ENCODE measurements around the gene IGF2BP2. TPM values are rescaled to one million over a fixed set of nuclear protein-coding genes. Genes with fewer than 3 reads are reported as not detected.
"Not testable (repeated sequence)": the region's sequence is repeated elsewhere in the genome, so short reads cannot be mapped to it uniquely, and the experiment has no call there.

IGF2BP2 gene
- total RNA-seq, 1 experiment from 2014 or later: 0.67 TPM

DNA sequence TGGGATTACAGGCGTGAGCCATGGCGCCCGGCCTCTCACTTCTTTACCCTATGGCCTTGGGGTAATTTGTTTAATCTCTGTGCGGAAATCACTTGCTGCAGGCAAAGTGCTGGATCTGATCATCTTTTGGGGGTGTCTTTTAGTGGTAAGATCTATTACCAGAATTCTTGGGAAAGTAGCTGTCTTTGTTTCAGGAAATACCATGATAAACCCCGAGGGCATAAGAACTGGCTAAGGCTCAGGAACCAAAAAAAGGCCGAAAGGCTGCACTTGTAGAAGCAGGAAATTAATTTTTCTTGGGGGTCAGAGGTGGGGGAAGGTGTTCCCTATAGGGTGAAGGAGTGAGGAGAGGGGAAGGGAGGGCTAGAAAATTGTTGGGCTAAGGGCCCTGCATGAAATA, 22.7 kb upstream of the IGF2BP2 start:
- H3K36me3 ChIP-seq (ENCODE audit: insufficient read depth, low read length): no peaks in the 10 kb centered on the region
- H3K27me3 ChIP-seq (ENCODE audit: low read length): no peaks in the 10 kb centered on the region
- H3K4me2 ChIP-seq (ENCODE audit: low read depth, low read length, poor library complexity, severe bottlenecking): no peak overlapping the region
- no peaks in the 10 kb centered on the region for H4K20me1 ChIP-seq (ENCODE audit: insufficient read depth, low read depth, low read length)
- no peak overlapping the region for H3K4me3 ChIP-seq (ENCODE audit: low read length)
- DNase-seq: no peak
- no peak overlapping the region for H2AFZ ChIP-seq (ENCODE audit: low read length)
- no peaks in the 10 kb centered on the region for H3K9me3 ChIP-seq (ENCODE audit: low read length)
- no peak overlapping the region for H3K27ac ChIP-seq (ENCODE audit: low read length)
- H3K79me2 ChIP-seq (ENCODE audit: low read length): no peaks in the 10 kb centered on the region
- H3K4me1 ChIP-seq (ENCODE audit: low read length): no peaks in the 10 kb centered on the region
- H3K9ac ChIP-seq (ENCODE audit: low read length): no peak overlapping the region
- H3K9me2 ChIP-seq (replicated peaks; ENCODE audit: insufficient read depth, low read length): no peaks in the 10 kb centered on the region

DNA sequence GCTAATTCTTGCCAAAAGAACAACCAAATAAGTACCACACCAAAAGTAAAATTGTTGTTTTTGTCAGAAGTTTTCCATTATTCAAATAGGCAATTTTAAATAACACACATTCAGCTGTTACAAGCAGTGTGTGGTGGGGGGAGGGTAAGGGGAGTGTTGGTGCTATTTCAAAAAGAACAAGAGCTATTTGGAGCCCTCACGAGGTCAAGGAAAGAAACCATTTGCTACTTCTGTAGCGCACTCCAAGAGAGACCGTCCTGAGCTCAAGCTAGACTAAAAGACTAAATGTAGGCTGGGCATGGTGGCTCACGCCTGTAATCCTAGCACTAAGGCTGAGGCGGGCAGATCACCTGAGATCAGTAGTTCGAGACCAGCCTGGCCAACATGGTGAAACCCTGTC, 21.2 kb upstream of the IGF2BP2 start:
- H3K9me3 ChIP-seq (ENCODE audit: low read length): no peaks in the 10 kb centered on the region
- H3K4me1 ChIP-seq (ENCODE audit: low read length): no peaks in the 10 kb centered on the region
- DNase-seq: no peak
- H4K20me1 ChIP-seq (ENCODE audit: insufficient read depth, low read depth, low read length): no peaks in the 10 kb centered on the region
- no peaks in the 10 kb centered on the region for H3K27me3 ChIP-seq (ENCODE audit: low read length)
- no peaks in the 10 kb centered on the region for H3K36me3 ChIP-seq (ENCODE audit: insufficient read depth, low read length)
- H3K27ac ChIP-seq (ENCODE audit: low read length): no peak overlapping the region
- H2AFZ ChIP-seq (ENCODE audit: low read length): no peak overlapping the region
- no peaks in the 10 kb centered on the region for H3K79me2 ChIP-seq (ENCODE audit: low read length)
- no peak overlapping the region for H3K4me3 ChIP-seq (ENCODE audit: low read length)
- no peaks in the 10 kb centered on the region for H3K9me2 ChIP-seq (replicated peaks; ENCODE audit: insufficient read depth, low read length)
- no peak overlapping the region for H3K4me2 ChIP-seq (ENCODE audit: low read depth, low read length, poor library complexity, severe bottlenecking)
- no peak overlapping the region for H3K9ac ChIP-seq (ENCODE audit: low read length)

DNA sequence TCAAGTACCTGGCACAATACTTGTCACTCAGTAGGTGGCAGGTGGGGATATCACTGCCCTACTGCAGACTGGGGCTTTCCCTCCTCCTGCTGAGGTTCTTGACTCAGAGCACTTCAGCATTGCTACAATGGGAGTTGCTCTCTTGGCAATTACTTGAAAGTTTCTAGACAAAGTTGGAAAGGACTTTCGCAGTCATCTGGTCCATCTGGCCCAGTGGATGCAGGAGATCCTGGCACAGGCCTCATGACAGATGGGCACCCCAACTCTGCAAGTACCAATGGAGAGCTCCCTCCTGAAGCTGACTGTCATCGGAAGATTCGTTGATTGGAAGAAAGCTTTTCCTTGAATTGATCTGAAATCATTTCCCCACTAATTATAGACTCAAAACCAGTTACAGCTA, 19.2 kb upstream of the IGF2BP2 start:
- no peak for DNase-seq
- H3K79me2 ChIP-seq (ENCODE audit: low read length): no peaks in the 10 kb centered on the region
- H3K27me3 ChIP-seq (ENCODE audit: low read length): no peaks in the 10 kb centered on the region
- no peak overlapping the region for H3K4me3 ChIP-seq (ENCODE audit: low read length)
- no peak overlapping the region for H3K4me2 ChIP-seq (ENCODE audit: low read depth, low read length, poor library complexity, severe bottlenecking)
- no peaks in the 10 kb centered on the region for H3K9me2 ChIP-seq (replicated peaks; ENCODE audit: insufficient read depth, low read length)
- no peak overlapping the region for H2AFZ ChIP-seq (ENCODE audit: low read length)
- no peaks in the 10 kb centered on the region for H3K9me3 ChIP-seq (ENCODE audit: low read length)
- no peak overlapping the region for H3K27ac ChIP-seq (ENCODE audit: low read length)
- no peak overlapping the region for H3K9ac ChIP-seq (ENCODE audit: low read length)
- no peaks in the 10 kb centered on the region for H3K4me1 ChIP-seq (ENCODE audit: low read length)
- no peaks in the 10 kb centered on the region for H3K36me3 ChIP-seq (ENCODE audit: insufficient read depth, low read length)
- no peaks in the 10 kb centered on the region for H4K20me1 ChIP-seq (ENCODE audit: insufficient read depth, low read depth, low read length)

DNA sequence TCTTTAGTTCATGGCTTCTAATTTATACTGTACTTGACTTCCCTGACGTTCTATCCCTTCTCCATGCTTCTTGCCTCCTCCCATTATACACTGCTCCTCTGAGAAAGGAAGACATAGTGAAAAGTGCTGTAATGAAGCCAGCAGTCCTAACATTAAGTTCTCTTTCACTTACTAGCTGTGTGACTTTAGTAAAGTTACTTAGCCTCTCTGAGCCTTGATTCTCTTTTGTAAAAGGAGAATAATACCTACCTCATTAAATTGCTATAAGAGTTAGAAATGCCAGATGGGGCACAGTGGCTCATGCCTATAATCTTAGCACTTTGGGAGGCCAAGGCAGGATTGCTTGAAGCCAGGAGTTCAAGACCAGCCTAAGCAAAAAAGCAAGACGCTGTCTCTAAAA, 18.8 kb upstream of the IGF2BP2 start:
- no peak overlapping the region for H3K27ac ChIP-seq (ENCODE audit: low read length)
- H2AFZ ChIP-seq (ENCODE audit: low read length): no peak overlapping the region
- H3K9me3 ChIP-seq (ENCODE audit: low read length): no peaks in the 10 kb centered on the region
- H3K9ac ChIP-seq (ENCODE audit: low read length): no peak overlapping the region
- no peaks in the 10 kb centered on the region for H3K9me2 ChIP-seq (replicated peaks; ENCODE audit: insufficient read depth, low read length)
- no peak overlapping the region for H3K4me2 ChIP-seq (ENCODE audit: low read depth, low read length, poor library complexity, severe bottlenecking)
- H3K4me3 ChIP-seq (ENCODE audit: low read length): no peak overlapping the region
- no peaks in the 10 kb centered on the region for H3K79me2 ChIP-seq (ENCODE audit: low read length)
- no peaks in the 10 kb centered on the region for H4K20me1 ChIP-seq (ENCODE audit: insufficient read depth, low read depth, low read length)
- no peaks in the 10 kb centered on the region for H3K27me3 ChIP-seq (ENCODE audit: low read length)
- H3K4me1 ChIP-seq (ENCODE audit: low read length): no peaks in the 10 kb centered on the region
- no peaks in the 10 kb centered on the region for H3K36me3 ChIP-seq (ENCODE audit: insufficient read depth, low read length)
- DNase-seq: no peak

DNA sequence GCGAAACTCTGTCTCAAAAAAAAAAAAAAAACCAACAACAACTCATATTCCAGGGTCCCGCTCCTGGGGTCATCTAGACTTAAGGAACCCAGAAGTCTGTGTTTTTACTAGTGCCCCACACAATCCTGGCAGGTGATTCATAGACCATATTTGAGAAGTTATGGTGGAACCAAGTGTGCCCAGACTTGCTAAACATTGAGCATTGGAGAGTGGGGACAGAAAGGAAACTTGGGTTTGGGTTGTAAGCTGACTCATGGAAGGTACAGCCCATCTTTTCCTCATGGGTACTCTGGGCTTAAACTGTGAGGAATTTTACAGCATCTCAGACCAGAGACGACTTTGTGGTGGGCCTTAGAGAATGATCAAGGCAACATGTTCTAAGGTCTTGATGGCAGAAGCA, 18.3 kb upstream of the IGF2BP2 start:
- no peaks in the 10 kb centered on the region for H3K9me2 ChIP-seq (replicated peaks; ENCODE audit: insufficient read depth, low read length)
- no peaks in the 10 kb centered on the region for H4K20me1 ChIP-seq (ENCODE audit: insufficient read depth, low read depth, low read length)
- no peaks in the 10 kb centered on the region for H3K36me3 ChIP-seq (ENCODE audit: insufficient read depth, low read length)
- H2AFZ ChIP-seq (ENCODE audit: low read length): no peak overlapping the region
- DNase-seq: no peak
- no peak overlapping the region for H3K4me3 ChIP-seq (ENCODE audit: low read length)
- no peaks in the 10 kb centered on the region for H3K27me3 ChIP-seq (ENCODE audit: low read length)
- no peaks in the 10 kb centered on the region for H3K79me2 ChIP-seq (ENCODE audit: low read length)
- no peak overlapping the region for H3K9ac ChIP-seq (ENCODE audit: low read length)
- no peaks in the 10 kb centered on the region for H3K9me3 ChIP-seq (ENCODE audit: low read length)
- H3K27ac ChIP-seq (ENCODE audit: low read length): no peak overlapping the region
- H3K4me2 ChIP-seq (ENCODE audit: low read depth, low read length, poor library complexity, severe bottlenecking): no peak overlapping the region
- H3K4me1 ChIP-seq (ENCODE audit: low read length): no peaks in the 10 kb centered on the region

DNA sequence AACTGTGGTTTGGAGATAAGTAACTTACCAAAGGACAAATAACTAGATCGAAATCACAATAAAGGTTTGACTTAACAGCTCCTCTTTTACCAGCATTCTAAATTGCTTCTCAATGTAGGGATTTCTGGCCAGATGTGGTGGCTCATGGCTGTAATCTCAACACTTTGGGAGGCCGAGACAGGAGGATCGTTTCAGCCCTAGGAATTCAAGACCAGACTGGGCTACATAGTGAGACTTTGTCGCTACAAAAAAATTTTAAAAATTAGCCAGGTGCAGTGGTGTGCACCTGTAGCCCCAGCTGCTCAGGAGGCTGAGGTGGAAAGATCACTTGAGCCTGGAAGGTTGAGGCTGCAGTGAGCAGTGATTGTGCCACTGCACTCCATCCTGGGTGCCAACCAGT, 17.4 kb upstream of the IGF2BP2 start:
- Histone ChIP-seq H3K9me2 (replicated peaks; ENCODE audit: insufficient read depth, low read length) (no peaks in the 10 kb centered on the region), H3K27ac (ENCODE audit: low read length) (no peak overlapping the region), H3K9ac (ENCODE audit: low read length) (no peak overlapping the region), H3K4me2 (ENCODE audit: low read depth, low read length, poor library complexity, severe bottlenecking) (no peak overlapping the region), H3K4me3 (ENCODE audit: low read length) (no peak overlapping the region), H2AFZ (ENCODE audit: low read length) (no peak overlapping the region), H3K27me3 (ENCODE audit: low read length) (no peaks in the 10 kb centered on the region; the same call in 1 of the 2 replicates), H3K36me3 (ENCODE audit: insufficient read depth, low read length) (no peaks in the 10 kb centered on the region), H4K20me1 (ENCODE audit: insufficient read depth, low read depth, low read length) (no peaks in the 10 kb centered on the region), H3K79me2 (ENCODE audit: low read length) (no peaks in the 10 kb centered on the region), H3K4me1 (ENCODE audit: low read length) (no peaks in the 10 kb centered on the region), H3K9me3 (ENCODE audit: low read length) (no peaks in the 10 kb centered on the region)
- no peak for DNase-seq

DNA sequence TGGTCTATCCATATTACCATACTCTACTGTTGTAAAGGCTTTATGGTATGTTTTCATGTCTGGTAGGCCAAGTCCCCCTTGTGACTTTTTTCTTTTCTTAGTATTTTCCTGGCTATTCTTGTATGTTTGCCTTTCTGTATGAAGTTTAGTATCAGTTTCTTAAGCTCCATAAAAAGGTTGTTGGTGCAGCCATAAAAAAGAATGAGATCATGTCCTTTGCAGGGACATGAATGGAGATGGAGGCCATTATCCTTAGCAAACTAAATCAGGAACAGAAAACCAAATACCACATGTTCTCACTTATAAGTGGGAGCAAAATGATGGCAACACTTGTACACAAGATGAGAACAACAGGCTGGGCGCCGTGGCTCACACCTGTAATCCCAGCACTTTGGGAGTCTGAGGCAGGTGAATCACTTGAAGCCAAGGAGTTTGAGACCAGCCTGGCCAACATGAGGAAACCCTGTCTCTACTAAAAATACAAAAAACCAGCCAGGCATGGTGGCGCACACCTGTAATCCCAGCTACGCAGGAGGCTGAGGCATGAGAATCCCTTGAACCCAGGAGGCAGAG, 13.7 kb upstream of the IGF2BP2 start:
- H3K36me3 ChIP-seq (ENCODE audit: insufficient read depth, low read length); H3K9me3 ChIP-seq (ENCODE audit: low read length); DNase-seq; H3K9ac ChIP-seq (ENCODE audit: low read length); H3K79me2 ChIP-seq (ENCODE audit: low read length); H3K4me1 ChIP-seq (ENCODE audit: low read length); H2AFZ ChIP-seq (ENCODE audit: low read length); H3K4me2 ChIP-seq (ENCODE audit: low read depth, low read length, poor library complexity, severe bottlenecking); H3K9me2 ChIP-seq (replicated peaks; ENCODE audit: insufficient read depth, low read length); H4K20me1 ChIP-seq (ENCODE audit: insufficient read depth, low read depth, low read length); H3K4me3 ChIP-seq (ENCODE audit: low read length); H3K27me3 ChIP-seq (ENCODE audit: low read length); H3K27ac ChIP-seq (ENCODE audit: low read length): not testable (repeated sequence)

DNA sequence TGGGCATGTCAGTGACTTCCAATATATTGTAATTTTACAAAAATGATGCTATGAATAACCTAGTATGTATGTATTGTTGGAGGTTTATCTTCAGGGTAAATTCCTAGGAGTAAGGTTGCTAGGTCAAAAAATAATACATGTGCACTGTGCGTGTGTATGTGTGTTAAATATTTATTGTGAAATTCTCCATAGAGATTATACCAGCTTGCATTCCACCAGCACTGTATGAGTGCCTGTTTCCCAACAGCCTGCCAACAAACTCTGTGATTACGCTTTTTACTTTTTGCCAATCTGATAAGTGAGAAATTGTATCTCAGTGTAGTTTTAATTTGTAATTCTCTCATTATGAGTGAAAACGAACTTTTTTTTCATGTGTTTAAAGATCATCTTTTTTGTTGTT, 12.6 kb upstream of the IGF2BP2 start:
- Histone ChIP-seq H3K9me2 (replicated peaks; ENCODE audit: insufficient read depth, low read length) (no peaks in the 10 kb centered on the region), H3K79me2 (ENCODE audit: low read length) (no peaks in the 10 kb centered on the region), H3K9me3 (ENCODE audit: low read length) (no peaks in the 10 kb centered on the region), H4K20me1 (ENCODE audit: insufficient read depth, low read depth, low read length) (no peaks in the 10 kb centered on the region), H2AFZ (ENCODE audit: low read length) (no peak overlapping the region), H3K4me2 (ENCODE audit: low read depth, low read length, poor library complexity, severe bottlenecking) (no peak overlapping the region), H3K4me3 (ENCODE audit: low read length) (no peak overlapping the region), H3K9ac (ENCODE audit: low read length) (no peak overlapping the region), H3K27ac (ENCODE audit: low read length) (no peak overlapping the region), H3K4me1 (ENCODE audit: low read length) (no peaks in the 10 kb centered on the region), H3K36me3 (ENCODE audit: insufficient read depth, low read length) (no peaks in the 10 kb centered on the region), H3K27me3 (ENCODE audit: low read length) (no peaks in the 10 kb centered on the region; the same call in 1 of the 2 replicates)
- no peak for DNase-seq

DNA sequence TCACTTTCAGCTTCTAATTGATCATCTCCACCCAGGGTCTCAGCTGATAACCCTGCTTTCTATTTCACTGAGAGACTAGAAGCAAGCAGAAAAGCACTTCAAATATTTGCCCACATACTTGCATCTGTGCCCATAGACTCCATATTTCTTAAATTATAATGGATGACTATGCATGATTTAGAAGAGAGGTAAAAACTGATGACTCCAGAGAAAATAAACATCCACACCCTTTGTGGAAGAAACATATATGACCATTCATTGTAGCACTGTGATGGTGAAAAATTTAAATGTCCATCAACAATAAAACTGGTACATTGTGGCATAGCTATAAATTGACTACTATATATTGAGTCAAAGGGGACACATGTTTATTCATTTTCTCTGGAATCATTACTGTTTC, 7.1 kb upstream of the IGF2BP2 start:
- Histone ChIP-seq H3K4me1 (ENCODE audit: low read length) (no peaks in the 10 kb centered on the region), H3K27ac (ENCODE audit: low read length) (no peak overlapping the region), H2AFZ (ENCODE audit: low read length) (no peak overlapping the region), H3K4me2 (ENCODE audit: low read depth, low read length, poor library complexity, severe bottlenecking) (no peak overlapping the region), H3K27me3 (ENCODE audit: low read length) (no peaks in the 10 kb centered on the region), H3K4me3 (ENCODE audit: low read length) (no peak overlapping the region), H3K9ac (ENCODE audit: low read length) (no peak overlapping the region), H3K9me3 (ENCODE audit: low read length) (no peaks in the 10 kb centered on the region), H3K36me3 (ENCODE audit: insufficient read depth, low read length) (no peaks in the 10 kb centered on the region), H4K20me1 (ENCODE audit: insufficient read depth, low read depth, low read length) (no peaks in the 10 kb centered on the region), H3K79me2 (ENCODE audit: low read length) (no peaks in the 10 kb centered on the region), H3K9me2 (replicated peaks; ENCODE audit: insufficient read depth, low read length) (no peaks in the 10 kb centered on the region)
- no peak for DNase-seq
